B cell (primary cell): ENCODE results near the gene STEAP4. TPM values are rescaled to one million over a fixed set of nuclear protein-coding genes. Genes with fewer than 3 reads are reported as not detected.

ENCODE experiments used
- ATAC-seq: fragments of 200-7000 bp; cut with Tn5 transposase; one replicate; pipeline ENCODE4 v1.10.0; 2021; ENCODE audit warnings: low read depth, mild to moderate bottlenecking, moderate number of reproducible peaks, moderate library complexity
- CTCF ChIA-PET: fragments of 350-600 bp; sonication (Branson Sonifier 250); formaldehyde crosslinking; loops from one replicate; lab custom pipeline; 2021; ENCODE audit warnings: antibody characterized with exemption, inconsistent platforms; lab: Charles Lee
- POLR2A ChIA-PET: fragments of 350-600 bp; sonication (Branson Sonifier 250); formaldehyde crosslinking; loops from one replicate; lab custom pipeline; 2021; ENCODE audit warnings: antibody characterized with exemption; lab: Charles Lee
- DNase-seq: peaks from one replicate; pipeline ENCODE4 v3.0.0; 2013
- H2AFZ ChIP-seq: 2 replicates; pipeline ENCODE4 v1.6.1; 2012; ENCODE audit warnings: mild to moderate bottlenecking, low read depth, low read length; ENCODE audit not compliant: insufficient read depth, poor library complexity, severe bottlenecking
- H3K27ac ChIP-seq, 2 donors: 1 replicate in 1 of 2; 2 replicates in 1 of 2; pipeline ENCODE4 v1.5.1; 2012 to 2013; ENCODE audit warnings: low read length in 2 of 2, mild to moderate bottlenecking in 2 of 2, moderate library complexity in 1 of 2
- H3K27me3 ChIP-seq, 4 experiments: fragments of 200-600 bp in 1 of 4; sonication (generic) in 1 of 4; replicated peaks in 1 of 4; 1 replicate in 2 of 4; 2 replicates in 2 of 4; pipeline versions ENCODE4 v1.6.1 to v1.7.0; 2013 to 2016; ENCODE audit warnings: low read length in 3 of 4, mild to moderate bottlenecking in 2 of 4, mixed read lengths in 1 of 4, moderate library complexity in 1 of 4; ENCODE audit not compliant: insufficient read depth in 4 of 4, control insufficient read depth in 3 of 4; ENCODE audit errors: control extremely low read depth in 1 of 4
- H3K36me3 ChIP-seq, 2 experiments: replicated peaks in 1 of 2; 1 replicate in 1 of 2; 2 replicates in 1 of 2; pipeline versions ENCODE4 v1.6.1 to v1.7.1; 2013; ENCODE audit warnings: low read length in 1 of 2; ENCODE audit not compliant: insufficient read depth in 2 of 2, control insufficient read depth in 1 of 2; ENCODE audit errors: control extremely low read depth in 1 of 2, extremely low read depth in 1 of 2
- H3K4me1 ChIP-seq, 2 donors: fragments of 200-600 bp in 1 of 2; sonication (generic) in 1 of 2; 1 replicate in 1 of 2; 2 replicates in 1 of 2; pipeline versions ENCODE4 v1.5.1 to v1.6.1; 2013 to 2017; ENCODE audit warnings: low read length in 2 of 2; ENCODE audit not compliant: control insufficient read depth in 2 of 2, insufficient read depth in 2 of 2
- H3K4me2 ChIP-seq: replicated peaks from 2 replicates; pipeline ENCODE3; 2012; ENCODE audit warnings: mild to moderate bottlenecking, low read depth, low read length; ENCODE audit not compliant: poor library complexity, severe bottlenecking
- H3K4me3 ChIP-seq, 5 experiments: fragments of 200-600 bp in 1 of 5; sonication (generic) in 1 of 5; 1 replicate in 3 of 5; 2 replicates in 2 of 5; pipeline versions ENCODE4 v1.5.1 to v1.7.0; 2011 to 2016; ENCODE audit warnings: low read length in 4 of 5, mild to moderate bottlenecking in 4 of 5, low read depth in 2 of 5, control low read depth in 1 of 5, moderate library complexity in 1 of 5; ENCODE audit not compliant: insufficient read depth in 1 of 5; ENCODE audit errors: control extremely low read depth in 1 of 5, extremely low read depth in 1 of 5
- H3K79me2 ChIP-seq: fragments of 200-600 bp; sonication (generic); one replicate; pipeline ENCODE4 v1.6.0; 2016; ENCODE audit warnings: low read length; ENCODE audit not compliant: control insufficient read depth, insufficient read depth
- H3K9ac ChIP-seq: fragments of 200-600 bp; sonication (generic); 2 replicates; pipeline ENCODE4 v1.6.1; 2017; ENCODE audit warnings: mild to moderate bottlenecking, low read length, moderate library complexity
- H3K9me3 ChIP-seq, 3 donors: one replicate each; pipeline versions ENCODE4 v1.6.1 to v1.7.1; 2013; ENCODE audit warnings: low read length in 2 of 3; ENCODE audit not compliant: control insufficient read depth in 2 of 3, insufficient read depth in 1 of 3; ENCODE audit errors: control extremely low read depth in 1 of 3
- H4K20me1 ChIP-seq: 2 replicates; pipeline ENCODE4 v1.6.0; 2012; ENCODE audit warnings: mild to moderate bottlenecking, low read length; ENCODE audit not compliant: insufficient read depth, control insufficient read depth, poor library complexity, severe bottlenecking
- H3K27ac Mint-ChIP-seq: one replicate; pipeline ENCODE4 v1.8.0; 2021; ENCODE audit warnings: mixed read lengths
- H3K27me3 Mint-ChIP-seq: one replicate; pipeline ENCODE4 v1.8.0; 2021; ENCODE audit warnings: mixed read lengths
- H3K4me1 Mint-ChIP-seq: one replicate; pipeline ENCODE4 v1.8.0; 2021; ENCODE audit warnings: mixed read lengths
- H3K4me3 Mint-ChIP-seq: one replicate; pipeline ENCODE4 v1.8.0; 2021; ENCODE audit warnings: mixed read lengths
- H3K9me3 Mint-ChIP-seq: one replicate; pipeline ENCODE4 v1.8.0; 2022; ENCODE audit warnings: mixed read lengths; ENCODE audit not compliant: insufficient read depth
- EZH2 ChIP-seq: IDR thresholded peaks from 2 replicates; pipeline ENCODE4 v1.6.1; 2012; ENCODE audit warnings: borderline replicate concordance, low read depth, mild to moderate bottlenecking, moderate library complexity, low read length; ENCODE audit not compliant: insufficient read depth, poor library complexity, severe bottlenecking
- WGBS: methylation state at CpG from one replicate; pipeline ENCODE4 v1.1.5; 2013; ENCODE audit warnings: missing lambda C conversion rate; ENCODE audit not compliant: insufficient coverage; 5-methylcytosine and 5-hydroxymethylcytosine counted together
- intact Hi-C: fragments of 100-400 bp; cut with micrococcal nuclease; formaldehyde crosslinking; loops from one replicate; pipeline ENCODE4 v1.10.0; 2022
- polyA plus RNA-seq: library from polyadenylated mRNA; depleted of rRNA; stranded (reverse); fragments of >200 nt; gene quantifications from 2 replicates; pipeline ENCODE4 v1.2.3, GENCODE V29; 2012
- total RNA-seq, 2 donors: library from RNA; stranded (reverse); fragments of 120-200 nt in 1 of 2; gene quantifications; 1 replicate in 1 of 2; 2 replicates in 1 of 2; pipeline versions ENCODE4 v1.2.3 to v1.2.4, GENCODE V29; 2013 to 2022
- TF ChIP-seq, protein P1 (sequence below): fragments of 200-600 bp; IDR thresholded peaks from one replicate; pipeline ENCODE4 v1.8.0; 2022; ENCODE audit warnings: antibody characterized with exemption, mild to moderate bottlenecking

The STEAP4 gene
- total and polyA plus RNA-seq, 2 donors (not counting 1 experiment from before 2014, with no cell fraction given): 0.04 TPM; not detected in 1

DNA sequence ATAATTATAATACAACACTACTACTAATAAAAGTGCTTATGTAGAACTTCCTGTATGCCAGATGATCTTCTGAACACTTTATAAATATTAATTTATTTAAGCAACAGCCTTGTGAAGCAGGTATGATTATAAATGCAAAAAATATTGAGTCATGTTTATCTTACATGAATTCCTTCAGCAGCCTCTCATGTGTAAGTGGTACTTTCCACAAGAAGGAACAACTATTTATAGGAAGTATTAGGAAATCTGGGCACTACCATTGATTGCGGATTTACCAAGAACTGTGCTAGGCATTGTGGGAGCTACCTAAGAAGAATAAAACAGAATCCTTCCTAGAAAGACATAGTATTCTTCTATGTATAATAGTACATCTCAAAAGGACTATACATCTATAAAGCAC is 10.7 kb upstream of the STEAP4 start:
- ChIA-PET POLR2A (no interaction called here), CTCF (no interaction called here)
- no peak overlapping the region for H3K27ac Mint-ChIP-seq
- TF ChIP-seq, protein P1, sequence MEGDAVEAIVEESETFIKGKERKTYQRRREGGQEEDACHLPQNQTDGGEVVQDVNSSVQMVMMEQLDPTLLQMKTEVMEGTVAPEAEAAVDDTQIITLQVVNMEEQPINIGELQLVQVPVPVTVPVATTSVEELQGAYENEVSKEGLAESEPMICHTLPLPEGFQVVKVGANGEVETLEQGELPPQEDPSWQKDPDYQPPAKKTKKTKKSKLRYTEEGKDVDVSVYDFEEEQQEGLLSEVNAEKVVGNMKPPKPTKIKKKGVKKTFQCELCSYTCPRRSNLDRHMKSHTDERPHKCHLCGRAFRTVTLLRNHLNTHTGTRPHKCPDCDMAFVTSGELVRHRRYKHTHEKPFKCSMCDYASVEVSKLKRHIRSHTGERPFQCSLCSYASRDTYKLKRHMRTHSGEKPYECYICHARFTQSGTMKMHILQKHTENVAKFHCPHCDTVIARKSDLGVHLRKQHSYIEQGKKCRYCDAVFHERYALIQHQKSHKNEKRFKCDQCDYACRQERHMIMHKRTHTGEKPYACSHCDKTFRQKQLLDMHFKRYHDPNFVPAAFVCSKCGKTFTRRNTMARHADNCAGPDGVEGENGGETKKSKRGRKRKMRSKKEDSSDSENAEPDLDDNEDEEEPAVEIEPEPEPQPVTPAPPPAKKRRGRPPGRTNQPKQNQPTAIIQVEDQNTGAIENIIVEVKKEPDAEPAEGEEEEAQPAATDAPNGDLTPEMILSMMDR: no peak
- no peak for TF ChIP-seq EZH2
- Histone ChIP-seq H3K9me3 (no peaks in the 10 kb centered on the region), H3K4me3 (no peak overlapping the region), H3K36me3 (no peaks in the 10 kb centered on the region), H2AFZ (no peak overlapping the region), H3K4me2 (no peak overlapping the region), H3K27ac (no peak overlapping the region), H3K27me3 (no peaks in the 10 kb centered on the region), H4K20me1 (no peaks in the 10 kb centered on the region), H3K4me1 (no peaks in the 10 kb centered on the region), H3K9ac (no peak overlapping the region), H3K79me2 (no peaks in the 10 kb centered on the region)
- H3K27me3 Mint-ChIP-seq: no peaks in the 10 kb centered on the region
- H3K4me3 Mint-ChIP-seq: no peak overlapping the region
- peaks cover 4% of the 10 kb centered on the region for H3K4me1 Mint-ChIP-seq
- intact Hi-C loops: no loop called here
- no peaks in the 10 kb centered on the region for H3K9me3 Mint-ChIP-seq
- WGBS: no CpG with 5 or more reads among the region's 1 CpG
- ATAC-seq: no peak
- no peak for DNase-seq

DNA sequence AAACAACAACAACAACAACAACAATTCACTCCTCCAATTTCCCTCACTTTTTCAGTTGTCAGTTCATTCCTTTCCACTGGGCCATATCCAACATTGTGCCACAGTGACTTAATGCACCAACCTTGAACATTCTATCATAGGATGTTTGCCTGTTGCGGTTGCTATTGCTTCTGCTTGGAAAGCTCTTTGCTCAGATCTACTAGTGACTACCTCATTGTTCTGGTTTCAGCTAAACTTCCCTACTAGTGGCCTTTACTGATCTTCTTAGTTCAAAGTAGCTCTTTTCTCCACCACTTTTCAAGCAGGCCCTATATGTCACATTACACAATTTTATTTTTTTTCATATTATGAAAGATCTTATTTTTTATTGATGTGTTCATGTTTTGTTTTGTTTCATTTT is 9.8 kb upstream of the STEAP4 start:
- no peak for DNase-seq
- Histone ChIP-seq H3K4me2 (no peak overlapping the region), H2AFZ (no peak overlapping the region), H3K4me1 (no peaks in the 10 kb centered on the region), H3K9me3 (no peaks in the 10 kb centered on the region), H3K36me3 (no peaks in the 10 kb centered on the region), H3K27me3 (no peaks in the 10 kb centered on the region), H3K9ac (no peak overlapping the region), H3K79me2 (no peaks in the 10 kb centered on the region), H3K27ac (no peak overlapping the region), H3K4me3 (no peak overlapping the region), H4K20me1 (no peaks in the 10 kb centered on the region)
- 100% methylated on average over 1 of the region's 1 CpG for WGBS
- ChIA-PET POLR2A (no interaction called here), CTCF (no interaction called here)
- ATAC-seq: no peak
- Mint-ChIP-seq H3K27ac (no peak overlapping the region), H3K4me1 (no peaks in the 10 kb centered on the region), H3K27me3 (no peaks in the 10 kb centered on the region), H3K9me3 (no peaks in the 10 kb centered on the region), H3K4me3 (no peak overlapping the region)
- TF ChIP-seq, protein P1: no peak
- no peak for TF ChIP-seq EZH2
- intact Hi-C loops: no loop called here
